Uterus (tissue), 4 donors: ENCODE results near the gene MRPS18C. TPM values are rescaled to one million over a fixed set of nuclear protein-coding genes. Genes with fewer than 3 reads are reported as not detected.

Experiments used
- DNase-seq, 2 donors: peaks; one replicate each; pipeline ENCODE4 v3.0.0-alpha.2; 2019 to 2020
- H3K27ac ChIP-seq, 2 donors: fragments of 200-600 bp; sonication (generic); 1 replicate in 1 of 2; 2 replicates in 1 of 2; pipeline ENCODE4 v1.5.1; 2016 to 2018
- H3K27me3 ChIP-seq, 2 donors: fragments of 200-600 bp; sonication (generic); one replicate each; pipeline ENCODE4 v1.5.1; 2018 to 2019; ENCODE audit warnings: control low read depth in 1 of 2
- H3K36me3 ChIP-seq, 2 donors: fragments of 200-600 bp; sonication (generic); one replicate each; pipeline ENCODE4 v1.5.1; 2019; ENCODE audit warnings: control low read depth in 1 of 2
- H3K4me1 ChIP-seq, 2 donors: fragments of 200-600 bp; sonication (generic); one replicate each; pipeline ENCODE4 v1.5.1; 2018 to 2019; ENCODE audit warnings: control low read depth in 1 of 2
- H3K4me3 ChIP-seq, 2 donors: fragments of 200-600 bp; sonication (generic); 1 replicate in 1 of 2; 2 replicates in 1 of 2; pipeline ENCODE4 v1.5.1; 2018 to 2019; ENCODE audit warnings: mild to moderate bottlenecking in 1 of 2
- H3K9me3 ChIP-seq, 2 donors: fragments of 200-600 bp; sonication (generic); one replicate each; pipeline ENCODE4 v1.5.1; 2019; ENCODE audit warnings: control low read depth in 1 of 2
- POLR2A ChIP-seq, 2 donors: fragments of 450-650 bp; IDR thresholded peaks; one replicate each; pipeline ENCODE4 v1.6.1; 2016; ENCODE audit warnings: antibody characterized with exemption in 2 of 2, mild to moderate bottlenecking in 1 of 2, moderate library complexity in 1 of 2
- intact Hi-C: fragments of 100-400 bp; cut with DNase I; formaldehyde crosslinking; loops from one replicate; pipeline ENCODE4 v1.15.1; 2023; ENCODE audit warnings: low total_unique reads
- total RNA-seq, 4 donors: library from RNA; depleted of rRNA in 3 of 4; stranded (reverse); fragments of >200 nt in 3 of 4; gene quantifications; one replicate each; pipeline versions ENCODE4 v1.1.0 to v1.2.4, GENCODE V29; 2014 to 2023
- TF ChIP-seq, protein P1 (sequence below), 4 experiments: fragments of 200-600 bp in 2 of 4; fragments of 450-650 bp in 2 of 4; sonication (generic) in 2 of 4; IDR thresholded peaks; one replicate each; pipeline ENCODE4 v1.5.1; 2016 to 2019; ENCODE audit warnings: antibody characterized with exemption in 4 of 4, mild to moderate bottlenecking in 2 of 4, moderate library complexity in 1 of 4
- donor health status: DM: yes; HTN: yes; CAD: no.

MRPS18C gene
- 10 to 100 TPM in 3 of 4 donors, 1 to 10 TPM in 1; 7.7 to 55.5 (median 16.8) TPM for total RNA-seq

DNA sequence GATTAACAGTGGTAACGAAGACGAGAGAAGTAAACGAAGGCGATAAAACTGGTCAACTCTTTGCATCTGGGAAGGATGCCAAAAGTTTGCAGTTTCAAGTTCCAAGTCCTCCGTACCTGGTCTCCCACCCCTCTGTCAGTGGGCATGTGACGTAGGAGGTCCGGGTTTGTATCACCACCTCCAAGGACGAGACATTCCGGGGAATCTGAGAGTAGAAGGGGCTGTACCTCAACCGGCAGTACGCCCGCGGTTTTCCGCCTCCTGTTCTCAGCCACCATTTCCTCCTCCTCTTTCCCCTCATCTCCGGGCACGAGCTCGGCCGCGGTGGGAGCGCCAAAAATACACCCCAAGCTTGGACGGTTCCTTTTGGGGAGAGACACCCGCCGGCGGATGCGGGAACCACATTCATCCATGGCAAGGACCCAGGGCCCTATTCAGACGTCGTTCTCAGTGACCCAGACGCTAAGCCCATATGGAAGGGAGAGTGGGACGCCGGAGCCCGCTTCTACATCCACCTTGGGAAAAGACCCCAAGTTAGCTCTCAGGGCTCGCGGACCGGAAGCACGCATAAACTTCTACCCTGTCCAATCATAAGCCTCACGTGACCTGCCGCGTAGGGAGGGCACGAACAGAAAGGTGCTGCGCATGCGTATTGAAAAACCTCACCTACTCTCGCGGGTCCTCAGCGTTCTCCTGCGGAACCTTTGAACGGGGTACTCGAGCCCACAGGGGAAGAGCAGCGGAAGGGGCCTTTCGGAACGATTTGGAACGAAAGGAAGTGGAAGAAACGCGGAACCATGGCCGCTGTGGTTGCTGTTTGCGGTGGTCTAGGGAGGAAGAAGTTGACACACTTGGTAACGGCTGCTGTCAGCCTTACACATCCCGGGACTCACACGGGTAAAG lies at the start of gene MRPS18C, which contains the start of gene HELQ:
Gene MRPS18C, plus strand, starts transcription at position 778 of the 903 bp plus-strand sequence. Its CDS starts 20 bp downstream, at position 798.
Gene HELQ, minus strand, starts transcription at position 543 of the 903 bp plus-strand sequence. Its CDS starts 130 bp downstream, at position 413.
- intact Hi-C loops = no loop called here
- peak within 1 kb of the TSS; percentile 75 to 95 for H3K4me3 ChIP-seq
- no peaks in the 10 kb centered on the region for H3K9me3 ChIP-seq
- H3K27me3 ChIP-seq = no peaks in the 10 kb centered on the region
- TF ChIP-seq POLR2A (IDR thresholded peaks at IDR 0.05) = peak; percentile 76 to 80
- TF ChIP-seq, protein P1, sequence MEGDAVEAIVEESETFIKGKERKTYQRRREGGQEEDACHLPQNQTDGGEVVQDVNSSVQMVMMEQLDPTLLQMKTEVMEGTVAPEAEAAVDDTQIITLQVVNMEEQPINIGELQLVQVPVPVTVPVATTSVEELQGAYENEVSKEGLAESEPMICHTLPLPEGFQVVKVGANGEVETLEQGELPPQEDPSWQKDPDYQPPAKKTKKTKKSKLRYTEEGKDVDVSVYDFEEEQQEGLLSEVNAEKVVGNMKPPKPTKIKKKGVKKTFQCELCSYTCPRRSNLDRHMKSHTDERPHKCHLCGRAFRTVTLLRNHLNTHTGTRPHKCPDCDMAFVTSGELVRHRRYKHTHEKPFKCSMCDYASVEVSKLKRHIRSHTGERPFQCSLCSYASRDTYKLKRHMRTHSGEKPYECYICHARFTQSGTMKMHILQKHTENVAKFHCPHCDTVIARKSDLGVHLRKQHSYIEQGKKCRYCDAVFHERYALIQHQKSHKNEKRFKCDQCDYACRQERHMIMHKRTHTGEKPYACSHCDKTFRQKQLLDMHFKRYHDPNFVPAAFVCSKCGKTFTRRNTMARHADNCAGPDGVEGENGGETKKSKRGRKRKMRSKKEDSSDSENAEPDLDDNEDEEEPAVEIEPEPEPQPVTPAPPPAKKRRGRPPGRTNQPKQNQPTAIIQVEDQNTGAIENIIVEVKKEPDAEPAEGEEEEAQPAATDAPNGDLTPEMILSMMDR (IDR thresholded peaks at IDR 0.05) = peak; percentile 24 to 47 (median 31)
- DNase-seq = peak; percentile 95 to 98
- H3K36me3 ChIP-seq = no peaks in the 10 kb centered on the region
- H3K4me1 ChIP-seq = peaks cover 0 to 10% of the 10 kb centered on the region in 2 donors
- H3K27ac ChIP-seq = peak within 1 kb of the TSS; percentile 98

DNA sequence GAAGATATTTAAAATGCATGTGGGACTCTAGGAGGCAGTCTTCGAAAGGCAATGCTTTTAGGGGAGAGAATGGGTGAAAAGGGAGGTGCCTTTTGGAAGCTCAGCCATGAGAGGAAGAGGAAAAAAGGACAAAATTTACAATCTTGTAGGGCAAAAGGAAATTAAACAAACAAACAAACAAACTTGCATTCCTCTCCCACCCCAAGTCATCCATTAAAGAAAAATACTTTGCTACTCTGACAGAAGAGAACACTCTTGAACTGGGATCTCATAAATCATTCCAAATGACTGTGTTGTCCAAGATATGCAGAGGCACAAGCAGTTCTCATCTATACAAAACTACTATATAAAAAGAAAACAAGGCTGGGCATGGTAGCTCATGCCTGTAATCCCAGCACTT lies 47.0 kb upstream of the MRPS18C start:
- H3K4me3 ChIP-seq = no peak overlapping the region
- no peak for DNase-seq
- no peak for TF ChIP-seq POLR2A (IDR thresholded peaks at IDR 0.05)
- TF ChIP-seq, protein P1 (IDR thresholded peaks at IDR 0.05) = no peak
- no peak overlapping the region for H3K27ac ChIP-seq
- H3K9me3 ChIP-seq = no peaks in the 10 kb centered on the region
- no peaks in the 10 kb centered on the region for H3K27me3 ChIP-seq
- intact Hi-C loops = no loop called here
- H3K36me3 ChIP-seq = no peaks in the 10 kb centered on the region
- no peaks in the 10 kb centered on the region for H3K4me1 ChIP-seq

DNA sequence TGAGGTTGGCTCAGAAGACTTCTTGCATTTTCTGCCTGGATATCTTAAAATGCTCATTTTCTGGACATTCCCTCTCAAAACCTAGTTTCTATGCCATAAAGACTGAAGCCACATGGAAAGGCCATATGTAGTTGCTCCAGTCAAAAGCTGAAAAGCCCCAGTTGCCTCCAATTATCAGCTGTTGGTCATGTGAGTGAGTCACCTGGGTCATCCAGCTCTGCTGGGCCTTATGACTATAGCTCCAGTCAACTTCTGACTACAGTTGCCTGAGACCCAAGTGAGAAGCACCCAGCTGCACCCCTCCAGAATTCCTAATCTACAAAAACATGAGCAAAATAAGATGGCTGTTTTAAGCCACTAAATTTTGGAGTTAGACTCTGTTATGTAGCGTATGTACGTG lies 42.2 kb upstream of the MRPS18C start:
- no peaks in the 10 kb centered on the region for H3K27me3 ChIP-seq
- no peaks in the 10 kb centered on the region for H3K36me3 ChIP-seq
- TF ChIP-seq POLR2A (IDR thresholded peaks at IDR 0.05) = no peak
- TF ChIP-seq, protein P1 (IDR thresholded peaks at IDR 0.05) = no peak
- DNase-seq = no peak
- H3K4me1 ChIP-seq = no peaks in the 10 kb centered on the region
- H3K27ac ChIP-seq = no peak overlapping the region
- H3K4me3 ChIP-seq = no peak overlapping the region
- no peaks in the 10 kb centered on the region for H3K9me3 ChIP-seq
- intact Hi-C loops = no loop called here

DNA sequence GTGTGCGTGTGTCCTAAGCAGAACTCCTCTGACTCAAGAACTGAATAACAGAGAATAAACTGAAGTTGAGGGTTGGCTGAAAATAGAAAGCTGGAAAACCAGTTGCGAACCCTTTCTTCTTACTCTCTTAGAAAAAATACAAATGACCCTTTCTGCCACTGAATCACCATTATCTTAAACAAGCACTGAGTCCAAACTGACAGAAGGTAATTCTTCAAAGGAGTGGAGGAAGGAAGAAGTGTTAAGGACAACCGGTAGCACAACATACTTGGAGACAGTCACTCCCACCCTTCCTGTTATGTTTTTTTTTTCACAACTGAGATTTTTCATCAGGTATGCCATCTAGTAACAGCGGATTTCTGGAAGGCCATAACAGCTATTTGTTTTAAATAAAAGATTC lies 38.3 kb upstream of the MRPS18C start:
- TF ChIP-seq, protein P1 (IDR thresholded peaks at IDR 0.05) = no peak
- no peak for TF ChIP-seq POLR2A (IDR thresholded peaks at IDR 0.05)
- Histone ChIP-seq H3K9me3 (no peaks in the 10 kb centered on the region), H3K27ac (no peak overlapping the region), H3K4me1 (no peaks in the 10 kb centered on the region), H3K27me3 (no peaks in the 10 kb centered on the region), H3K36me3 (no peaks in the 10 kb centered on the region), H3K4me3 (no peak overlapping the region)
- intact Hi-C loops = no loop called here
- DNase-seq = no peak

DNA sequence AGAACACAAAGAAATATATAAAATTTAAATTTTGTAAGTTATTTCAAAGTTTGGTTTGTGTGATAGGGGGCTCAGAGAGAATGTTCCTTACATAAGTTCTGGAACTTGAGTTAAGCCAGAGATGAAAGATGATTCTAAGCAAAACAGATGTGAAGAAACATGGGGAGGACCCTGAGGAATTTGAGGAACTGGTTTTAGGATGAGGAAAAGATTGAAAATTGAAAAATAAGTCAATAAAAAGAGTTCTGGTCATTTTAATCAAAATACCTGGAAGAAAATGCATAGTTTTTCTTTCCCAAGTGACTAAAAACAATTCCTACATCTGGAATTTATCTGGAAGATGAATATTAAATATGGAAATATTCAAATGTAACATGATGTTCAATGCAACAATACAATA lies 37.6 kb upstream of the MRPS18C start:
- no peaks in the 10 kb centered on the region for H3K36me3 ChIP-seq
- no peak overlapping the region for H3K4me3 ChIP-seq
- intact Hi-C loops = no loop called here
- no peak overlapping the region for H3K27ac ChIP-seq
- H3K27me3 ChIP-seq = no peaks in the 10 kb centered on the region
- no peaks in the 10 kb centered on the region for H3K4me1 ChIP-seq
- no peaks in the 10 kb centered on the region for H3K9me3 ChIP-seq
- no peak for DNase-seq
- no peak for TF ChIP-seq POLR2A (IDR thresholded peaks at IDR 0.05)
- TF ChIP-seq, protein P1 (IDR thresholded peaks at IDR 0.05) = no peak
